Caco-2 (cell line): ENCODE data around the gene FTSJ1. TPM values are rescaled to one million over a fixed set of nuclear protein-coding genes. Genes with fewer than 3 reads are reported as not detected.

Experiments
- BruUV-seq: library from RNA; stranded (reverse); fragments of 400-500 nt; replicated peaks from 2 replicates; lab custom pipeline; 2021; lab: Mats Ljungman, UMichigan
- CTCF ChIA-PET: fragments of 300-600 bp; sonication (Branson Sonifier 250); formaldehyde crosslinking; loops from one replicate; lab custom pipeline; 2022; ENCODE audit warnings: antibody characterized with exemption; lab: Charles Lee
- POLR2A ChIA-PET: fragments of 300-600 bp; sonication (Branson Sonifier 250); formaldehyde crosslinking; loops from one replicate; lab custom pipeline; 2022; ENCODE audit warnings: antibody characterized with exemption; lab: Charles Lee
- DNase-seq, 2 experiments: peaks; one replicate each; pipeline versions ENCODE4 v3.0.0 to v3.0.0-alpha.2; 2020 to 2022
- H3K27me3 ChIP-seq: replicated peaks from 2 replicates; pipeline ENCODE4 v1.6.0; 2011; ENCODE audit warnings: low read length; ENCODE audit not compliant: control insufficient read depth, insufficient read depth
- H3K36me3 ChIP-seq: 2 replicates; pipeline ENCODE4 v1.5.1; 2011; ENCODE audit warnings: low read length; ENCODE audit not compliant: control insufficient read depth, insufficient read depth
- H3K4me1 ChIP-seq: fragments of 250-450 bp; sonication (Bioruptor Pico); 2 replicates; pipeline ENCODE4 v1.5.1; 2020; ENCODE audit warnings: mild to moderate bottlenecking
- H3K4me3 ChIP-seq: 2 replicates; pipeline ENCODE4 v1.5.1; 2011; ENCODE audit warnings: low read depth, mild to moderate bottlenecking, control low read depth, low read length
- H3K9me3 ChIP-seq: fragments of 250-450 bp; sonication (Bioruptor Pico); 2 replicates; pipeline ENCODE4 v1.5.1; 2020; ENCODE audit warnings: mild to moderate bottlenecking, moderate library complexity
- H3K27ac Mint-ChIP-seq: one replicate; pipeline ENCODE4 v1.8.0; 2022; ENCODE audit warnings: mixed read lengths; ENCODE audit not compliant: unreplicated experiment
- H3K27me3 Mint-ChIP-seq: one replicate; pipeline ENCODE4 v1.8.0; 2022; ENCODE audit warnings: mixed read lengths; ENCODE audit not compliant: insufficient read depth, unreplicated experiment
- H3K36me3 Mint-ChIP-seq: one replicate; pipeline ENCODE4 v1.8.0; 2022; ENCODE audit warnings: mild to moderate bottlenecking, mixed read lengths; ENCODE audit not compliant: insufficient read depth, unreplicated experiment
- H3K4me1 Mint-ChIP-seq: one replicate; pipeline ENCODE4 v1.8.0; 2022; ENCODE audit warnings: low read depth, mixed read lengths; ENCODE audit not compliant: unreplicated experiment
- H3K4me3 Mint-ChIP-seq: one replicate; pipeline ENCODE4 v1.8.0; 2022; ENCODE audit warnings: mild to moderate bottlenecking, moderate library complexity, mixed read lengths; ENCODE audit not compliant: unreplicated experiment
- H3K9me3 Mint-ChIP-seq: one replicate; pipeline ENCODE4 v1.8.0; 2022; ENCODE audit warnings: mixed read lengths; ENCODE audit not compliant: unreplicated experiment
- CTCF ChIP-seq, 2 experiments: fragments of 200-600 bp in 1 of 2; IDR thresholded peaks; 1 replicate in 1 of 2; 2 replicates in 1 of 2; pipeline versions ENCODE4 v1.5.1 to v1.8.0; 2011 to 2022; ENCODE audit warnings: antibody characterized with exemption in 1 of 2, control low read depth in 1 of 2, inconsistent platforms in 1 of 2, low read depth in 1 of 2, low read length in 1 of 2, mild to moderate bottlenecking in 1 of 2, moderate library complexity in 1 of 2; ENCODE audit not compliant: insufficient read depth in 1 of 2, severe bottlenecking in 1 of 2, unreplicated experiment in 1 of 2
- intact Hi-C: fragments of 100-400 bp; cut with micrococcal nuclease; formaldehyde crosslinking; loops from one replicate; pipeline ENCODE4 v1.10.0; 2022; ENCODE audit not compliant: unreplicated experiment
- total RNA-seq: library from RNA; stranded (reverse); gene quantifications from 2 replicates; pipeline ENCODE4 v1.2.3, GENCODE V29; 2022

The FTSJ1 gene
- total RNA-seq, 1 experiment from 2014 or later = 41.1 TPM

DNA sequence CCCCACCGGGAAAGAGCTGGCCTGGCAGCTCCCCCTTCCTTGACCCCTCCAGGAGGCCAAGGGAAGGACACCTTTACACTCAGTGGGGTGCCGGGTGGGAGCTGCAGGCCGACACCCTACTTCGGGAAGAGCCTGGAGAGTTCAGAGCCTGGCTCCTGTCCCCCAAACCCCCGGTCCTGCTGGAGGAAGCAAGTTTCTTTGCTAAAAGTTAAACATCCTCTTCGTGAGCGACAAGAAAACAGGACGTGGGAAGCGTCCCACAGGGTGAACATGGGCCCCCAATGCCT lies 2.4 kb upstream of the FTSJ1 start:
- H3K36me3 ChIP-seq = no peaks in the 10 kb centered on the region
- DNase-seq = no peak
- Mint-ChIP-seq H3K4me1 (peaks cover 34% of the 10 kb centered on the region), H3K36me3 (peaks cover 10% of the 10 kb centered on the region), H3K9me3 (no peaks in the 10 kb centered on the region), H3K4me3 (no peak overlapping the region), H3K27me3 (no peaks in the 10 kb centered on the region), H3K27ac (no peak overlapping the region)
- TF ChIP-seq CTCF (IDR thresholded peaks at IDR 0.05; ENCODE audit: insufficient read depth in 1 of 2, low read depth in 1 of 2, low read length in 1 of 2, severe bottlenecking in 1 of 2, unreplicated experiment in 1 of 2) = no peak
- H3K27me3 ChIP-seq = no peaks in the 10 kb centered on the region
- peaks cover 7% of the 10 kb centered on the region for H3K4me1 ChIP-seq
- no peaks in the 10 kb centered on the region for H3K9me3 ChIP-seq
- CTCF ChIA-PET = interaction anchor here (1.8 kb wide), 1 partner anchor 66 kb away, joined by 10 read pairs; the partner anchor contains the start of gene TBC1D25
- intact Hi-C loops = no loop called here
- POLR2A ChIA-PET = no interaction called here
- BruUV-seq = no TSS peak
- no peak overlapping the region for H3K4me3 ChIP-seq

DNA sequence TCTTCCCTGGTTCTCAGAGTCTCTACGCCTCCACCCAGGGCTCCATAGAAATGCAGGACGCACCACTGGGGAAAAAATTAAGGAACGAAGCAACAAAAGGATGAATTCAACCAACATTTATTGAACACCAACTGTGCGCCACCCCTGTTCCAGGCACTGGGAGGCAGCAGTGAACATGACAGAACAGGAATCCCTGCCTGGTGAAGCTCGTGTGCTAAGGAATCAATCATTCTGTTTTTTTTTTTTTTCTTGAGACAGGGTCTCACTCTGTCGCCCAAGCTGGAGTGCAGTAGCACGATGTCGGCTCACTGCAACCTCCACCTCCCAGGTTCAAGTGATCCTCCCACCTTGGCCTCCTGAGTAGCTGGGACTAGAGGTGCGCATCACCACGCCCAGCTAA lies 1.9 kb upstream of the FTSJ1 start:
- H3K4me3 ChIP-seq = no peak overlapping the region
- peak in 1 of 2 experiments; percentile 22 for DNase-seq
- peaks cover 7% of the 10 kb centered on the region for H3K4me1 ChIP-seq
- Mint-ChIP-seq H3K4me1 (peaks cover 34% of the 10 kb centered on the region), H3K27me3 (no peaks in the 10 kb centered on the region), H3K9me3 (no peaks in the 10 kb centered on the region), H3K36me3 (peaks cover 10% of the 10 kb centered on the region), H3K4me3 (no peak overlapping the region), H3K27ac (no peak overlapping the region)
- no peaks in the 10 kb centered on the region for H3K9me3 ChIP-seq
- CTCF ChIA-PET = interaction anchor here (0.8 to 1.8 kb wide), 2 partner anchors 20 to 66 kb away, joined by 3 to 10 read pairs; partner anchors contain the start of gene TBC1D25
- POLR2A ChIA-PET = no interaction called here
- no peaks in the 10 kb centered on the region for H3K27me3 ChIP-seq
- intact Hi-C loops = loop anchor here (1.0 kb wide), 1 partner anchor 37 kb away; no protein-coding TSS in a partner anchor
- TF ChIP-seq CTCF (IDR thresholded peaks at IDR 0.05; ENCODE audit: insufficient read depth in 1 of 2, low read depth in 1 of 2, low read length in 1 of 2, severe bottlenecking in 1 of 2, unreplicated experiment in 1 of 2) = peak in 1 of 2 experiments; percentile 26
- no peaks in the 10 kb centered on the region for H3K36me3 ChIP-seq
- BruUV-seq = no TSS peak

DNA sequence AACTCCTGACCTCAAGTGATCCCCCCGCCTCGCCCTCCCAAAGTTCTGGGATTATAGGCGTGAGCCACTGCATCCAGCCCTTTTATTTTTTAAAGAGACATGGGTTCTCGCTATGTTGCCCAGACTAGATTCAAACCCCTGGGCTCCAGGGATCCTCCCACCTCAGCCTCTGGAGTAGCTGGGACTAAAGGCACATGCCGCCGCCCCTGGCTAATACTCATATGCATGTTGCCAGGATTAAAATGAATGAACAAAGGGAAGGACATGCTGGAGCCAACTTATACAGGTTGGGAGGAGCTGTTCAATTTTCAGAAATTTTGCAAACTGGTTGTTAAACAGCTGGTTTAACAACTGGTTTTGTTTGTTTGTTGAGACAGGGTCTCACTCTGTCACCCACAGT lies 1.4 kb upstream of the FTSJ1 start:
- Mint-ChIP-seq H3K9me3 (no peaks in the 10 kb centered on the region), H3K27ac (no peak overlapping the region)

More for the DNA sequence above, 1.4 kb upstream of the FTSJ1 start:
- no peaks in the 10 kb centered on the region for H3K36me3 ChIP-seq
- no peak for TF ChIP-seq CTCF (IDR thresholded peaks at IDR 0.05; ENCODE audit: insufficient read depth in 1 of 2, low read depth in 1 of 2, low read length in 1 of 2, severe bottlenecking in 1 of 2, unreplicated experiment in 1 of 2)
- DNase-seq = no peak
- intact Hi-C loops = loop anchor here (1.0 kb wide), 1 partner anchor 37 kb away; no protein-coding TSS in a partner anchor
- H3K27me3 Mint-ChIP-seq = no peaks in the 10 kb centered on the region
- ChIA-PET POLR2A (no interaction called here), CTCF (interaction anchor here (0.8 to 1.8 kb wide), 2 partner anchors 20 to 65 kb away, joined by 3 to 10 read pairs; partner anchors contain the start of gene TBC1D25)
- peak overlapping the region; percentile 97 for H3K4me3 Mint-ChIP-seq
- H3K27me3 ChIP-seq = no peaks in the 10 kb centered on the region
- H3K9me3 ChIP-seq = no peaks in the 10 kb centered on the region
- BruUV-seq = no TSS peak
- H3K36me3 Mint-ChIP-seq = peaks cover 10% of the 10 kb centered on the region
- no peak overlapping the region; the same call in 1 of the 2 replicates for H3K4me3 ChIP-seq
- H3K4me1 Mint-ChIP-seq = peaks cover 30% of the 10 kb centered on the region
- peaks cover 7% of the 10 kb centered on the region for H3K4me1 ChIP-seq
